Small intestine (tissue), 7 donors: ENCODE measurements around the gene C1QTNF3. TPM values are rescaled to one million over a fixed set of nuclear protein-coding genes. Genes with fewer than 3 reads are reported as not detected.

Experiments used
- DNase-seq, 2 donors: peaks; one replicate each; pipeline versions ENCODE4 v3.0.0 to v3.0.0-alpha.2; 2013
- FAIRE-seq: peaks from 2 replicates; lab custom pipeline; 2012; peaks lifted over from hg19 to GRCh38; lab: Jason Lieb, UNC
- H3K27ac ChIP-seq, 3 donors: one replicate each; pipeline ENCODE4 v1.5.1; 2013; ENCODE audit warnings: low read length in 2 of 3, mild to moderate bottlenecking in 2 of 3, control low read depth in 1 of 3, inconsistent platforms in 1 of 3, low read depth in 1 of 3, moderate library complexity in 1 of 3
- H3K27me3 ChIP-seq, 3 donors: one replicate each; pipeline ENCODE4 v1.6.1; 2013; ENCODE audit warnings: low read length in 3 of 3, inconsistent platforms in 1 of 3; ENCODE audit not compliant: control insufficient read depth in 3 of 3, insufficient read depth in 3 of 3
- H3K36me3 ChIP-seq, 3 donors: one replicate each; pipeline ENCODE4 v1.6.1; 2013; ENCODE audit warnings: low read length in 3 of 3, inconsistent platforms in 1 of 3, low read depth in 1 of 3, mild to moderate bottlenecking in 1 of 3, moderate library complexity in 1 of 3; ENCODE audit not compliant: control insufficient read depth in 3 of 3, insufficient read depth in 2 of 3
- H3K4me1 ChIP-seq, 3 donors: one replicate each; pipeline ENCODE4 v1.6.1; 2013; ENCODE audit warnings: low read length in 2 of 3, inconsistent platforms in 1 of 3, low read depth in 1 of 3, mild to moderate bottlenecking in 1 of 3, moderate library complexity in 1 of 3; ENCODE audit not compliant: control insufficient read depth in 3 of 3, insufficient read depth in 2 of 3
- H3K4me3 ChIP-seq, 3 donors: one replicate each; pipeline ENCODE4 v1.5.1; 2013; ENCODE audit warnings: low read length in 3 of 3, control low read depth in 1 of 3, inconsistent platforms in 1 of 3, low read depth in 1 of 3, mild to moderate bottlenecking in 1 of 3, moderate library complexity in 1 of 3
- H3K9me3 ChIP-seq, 2 donors: one replicate each; pipeline ENCODE4 v1.6.1; 2013; ENCODE audit warnings: low read depth in 1 of 2, low read length in 1 of 2; ENCODE audit not compliant: control insufficient read depth in 2 of 2, insufficient read depth in 1 of 2
- WGBS, 3 donors: extraction: QIAGEN DNeasy Blood & Tissue Kit; methylation state at CpG; one replicate each; pipeline ENCODE4 v1.1.7; 2013; 5-methylcytosine and 5-hydroxymethylcytosine counted together
- polyA plus RNA-seq, 4 donors: library from polyadenylated mRNA; stranded (reverse) in 3 of 4; unstranded in 1 of 4; fragments of 200-250 nt in 3 of 4; fragments of 120-200 nt in 1 of 4; gene quantifications; one replicate each; pipeline versions ENCODE4 v1.2.1 to v1.2.3, GENCODE V29; 2013
- donor health status: healthy with polysubstance abuse.
- donor health status: control.
- donor health status: control.
- donor health status: Bipolar disorder and iron deficiency.
- donor health status: healthy.

The C1QTNF3 gene
- polyA plus RNA-seq, 4 donors = 0.54 to 47.0 (median 3.5) TPM

DNA sequence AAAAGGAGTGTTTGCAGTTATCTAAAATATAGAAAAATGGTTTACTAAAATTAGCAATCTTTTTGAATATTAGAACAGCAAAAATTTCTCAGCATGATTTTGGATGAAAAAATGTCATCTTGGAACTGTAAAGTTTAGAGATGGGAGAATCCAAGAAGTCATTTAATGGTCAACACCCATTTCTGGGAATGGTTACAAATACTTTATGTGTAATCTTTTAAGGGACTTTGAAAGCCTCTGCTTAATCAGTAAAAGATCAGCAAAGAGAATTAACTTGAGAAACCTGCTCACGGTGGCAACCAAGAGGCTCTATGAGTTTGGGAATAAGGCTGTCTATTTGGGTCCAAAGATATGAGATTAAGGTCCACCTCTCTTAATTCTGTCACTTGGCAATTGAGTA lies 13.0 kb downstream of the C1QTNF3 start:
- no peak for FAIRE-seq
- H3K4me3 ChIP-seq = no peak overlapping the region
- WGBS, 3 donors = 31 to 61% (median 39%) methylated on average over 1 of the region's 1 CpG

GRCh38 chr5:34028349-34028748 lies 14.7 kb downstream of the C1QTNF3 start:
- FAIRE-seq (no peak), DNase-seq (no peak)
- H3K4me3 ChIP-seq = no peak overlapping the region
- H3K4me1 ChIP-seq = no peaks in the 10 kb centered on the region
- H3K36me3 ChIP-seq = peaks cover 0 to 15% (median 0%) of the 10 kb centered on the region in 3 donors
- H3K9me3 ChIP-seq = no peaks in the 10 kb centered on the region
- WGBS, 3 donors = 84 to 90% (median 90%) methylated on average over 3 of the region's 3 CpGs
- no peaks in the 10 kb centered on the region for H3K27me3 ChIP-seq
- no peak overlapping the region for H3K27ac ChIP-seq

More for the DNA sequence above, 13.0 kb downstream of the C1QTNF3 start:
- Histone ChIP-seq H3K36me3 (peaks cover 0 to 18% (median 0%) of the 10 kb centered on the region in 3 donors), H3K27ac (no peak overlapping the region), H3K27me3 (no peaks in the 10 kb centered on the region), H3K9me3 (peaks cover 0 to 1% of the 10 kb centered on the region in 2 donors), H3K4me1 (peaks cover 0 to 12% (median 0%) of the 10 kb centered on the region in 3 donors)
- no peak for DNase-seq

GRCh38 chr5:34026089-34026761 lies 16.8 kb downstream of the C1QTNF3 start:
- DNase-seq = peak in 1 of 2 donors; percentile 66

GRCh38 chr5:34022121-34022705 lies 20.8 kb downstream of the C1QTNF3 start:
- H3K27me3 ChIP-seq = no peaks in the 10 kb centered on the region
- peaks cover 0 to 9% (median 0%) of the 10 kb centered on the region in 3 donors for H3K36me3 ChIP-seq
- H3K4me1 ChIP-seq = peaks cover 0 to 23% (median 4%) of the 10 kb centered on the region in 3 donors
- no peaks in the 10 kb centered on the region for H3K9me3 ChIP-seq
- WGBS, 3 donors = 11 to 26% (median 20%) methylated on average over 2 of the region's 2 CpGs
- no peak for DNase-seq
- no peak overlapping the region for H3K4me3 ChIP-seq
- FAIRE-seq = no peak
- peak overlapping the region in 2 of 3 donors; percentile 0 to 2 for H3K27ac ChIP-seq

More at GRCh38 chr5:34026089-34026761, 16.8 kb downstream of the C1QTNF3 start:
- peak overlapping the region in 1 of 3 donors; percentile 18 for H3K27ac ChIP-seq
- H3K27me3 ChIP-seq = no peaks in the 10 kb centered on the region
- peaks cover 0 to 7% (median 0%) of the 10 kb centered on the region in 3 donors for H3K4me1 ChIP-seq
- H3K36me3 ChIP-seq = peaks cover 0 to 12% (median 0%) of the 10 kb centered on the region in 3 donors
- no peak overlapping the region for H3K4me3 ChIP-seq
- 37 to 69% (median 48%) methylated on average over 9 of the region's 9 CpGs for WGBS, 3 donors
- no peak for FAIRE-seq
- no peaks in the 10 kb centered on the region for H3K9me3 ChIP-seq

- DNase-seq (peak in 1 of 2 donors; percentile 39), FAIRE-seq (no peak)
- H3K27me3 ChIP-seq = no peaks in the 10 kb centered on the region
- H3K36me3 ChIP-seq = peaks cover 0 to 7% (median 0%) of the 10 kb centered on the region in 3 donors
- H3K4me3 ChIP-seq = no peak overlapping the region
- peaks cover 0 to 24% (median 4%) of the 10 kb centered on the region in 3 donors for H3K4me1 ChIP-seq
- 46 to 68% (median 66%) methylated on average over 2 of the region's 2 CpGs for WGBS, 3 donors
- no peaks in the 10 kb centered on the region for H3K9me3 ChIP-seq
- H3K27ac ChIP-seq = peak overlapping the region in 1 of 3 donors; percentile 77
Observed at GRCh38 chr5:34021334-34021733, 21.7 kb downstream of the C1QTNF3 start.

DNA sequence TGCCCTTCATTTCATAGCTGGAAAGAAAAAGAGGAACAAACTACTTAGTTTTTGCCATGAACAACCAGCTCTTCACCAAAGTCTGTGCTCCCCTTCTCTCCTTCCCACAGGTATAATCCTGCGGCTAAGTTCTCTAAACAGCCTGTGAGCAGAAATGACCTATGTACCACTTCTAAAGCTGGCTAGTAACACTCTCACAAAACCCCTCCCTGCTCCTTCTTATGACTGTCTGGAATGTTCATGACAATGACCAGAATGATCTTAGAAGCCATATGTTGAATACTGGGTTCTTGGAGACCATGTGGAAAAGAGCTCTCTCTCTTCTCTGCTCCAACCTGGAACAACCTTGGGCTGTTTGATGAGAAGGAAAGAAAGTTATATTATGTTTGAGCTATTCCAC lies 22.3 kb downstream of the C1QTNF3 start:
- Histone ChIP-seq H3K4me1 (peaks cover 0 to 30% (median 9%) of the 10 kb centered on the region in 3 donors), H3K27ac (peak overlapping the region in 1 of 3 donors; percentile 77), H3K27me3 (no peaks in the 10 kb centered on the region), H3K4me3 (no peak overlapping the region), H3K36me3 (peaks cover 0 to 3% (median 0%) of the 10 kb centered on the region in 3 donors), H3K9me3 (no peaks in the 10 kb centered on the region)
- peak; percentile 36 to 65 for DNase-seq
- 41 to 66% (median 50%) methylated on average over 1 of the region's 1 CpG for WGBS, 3 donors
- no peak for FAIRE-seq

- peaks cover 0 to 3% (median 0%) of the 10 kb centered on the region in 3 donors for H3K36me3 ChIP-seq
- no peak for FAIRE-seq
- no peak overlapping the region for H3K27ac ChIP-seq
- H3K27me3 ChIP-seq = no peaks in the 10 kb centered on the region
- peaks cover 0 to 7% of the 10 kb centered on the region in 2 donors for H3K9me3 ChIP-seq
- WGBS, 3 donors = 77 to 89% (median 85%) methylated on average over 2 of the region's 2 CpGs
- no peak overlapping the region for H3K4me3 ChIP-seq
- H3K4me1 ChIP-seq = peaks cover 0 to 39% (median 15%) of the 10 kb centered on the region in 3 donors
- no peak for DNase-seq
Observed at GRCh38 chr5:34017254-34017653, 25.8 kb downstream of the C1QTNF3 start.

- no peak overlapping the region for H3K27ac ChIP-seq
- peaks cover 0 to 39% (median 15%) of the 10 kb centered on the region in 3 donors for H3K4me1 ChIP-seq
- FAIRE-seq = no peak
- 89 to 96% (median 96%) methylated on average over 2 of the region's 2 CpGs for WGBS, 3 donors
- H3K27me3 ChIP-seq = no peaks in the 10 kb centered on the region
- peaks cover 0 to 7% of the 10 kb centered on the region in 2 donors for H3K9me3 ChIP-seq
- H3K36me3 ChIP-seq = peaks cover 0 to 3% (median 0%) of the 10 kb centered on the region in 3 donors
- no peak overlapping the region for H3K4me3 ChIP-seq
- DNase-seq = no peak
Observed at GRCh38 chr5:34016750-34017149, 26.3 kb downstream of the C1QTNF3 start.
